Measurements from ENCODE around the gene ACP6.

- TF ChIP-seq, protein P1, sequence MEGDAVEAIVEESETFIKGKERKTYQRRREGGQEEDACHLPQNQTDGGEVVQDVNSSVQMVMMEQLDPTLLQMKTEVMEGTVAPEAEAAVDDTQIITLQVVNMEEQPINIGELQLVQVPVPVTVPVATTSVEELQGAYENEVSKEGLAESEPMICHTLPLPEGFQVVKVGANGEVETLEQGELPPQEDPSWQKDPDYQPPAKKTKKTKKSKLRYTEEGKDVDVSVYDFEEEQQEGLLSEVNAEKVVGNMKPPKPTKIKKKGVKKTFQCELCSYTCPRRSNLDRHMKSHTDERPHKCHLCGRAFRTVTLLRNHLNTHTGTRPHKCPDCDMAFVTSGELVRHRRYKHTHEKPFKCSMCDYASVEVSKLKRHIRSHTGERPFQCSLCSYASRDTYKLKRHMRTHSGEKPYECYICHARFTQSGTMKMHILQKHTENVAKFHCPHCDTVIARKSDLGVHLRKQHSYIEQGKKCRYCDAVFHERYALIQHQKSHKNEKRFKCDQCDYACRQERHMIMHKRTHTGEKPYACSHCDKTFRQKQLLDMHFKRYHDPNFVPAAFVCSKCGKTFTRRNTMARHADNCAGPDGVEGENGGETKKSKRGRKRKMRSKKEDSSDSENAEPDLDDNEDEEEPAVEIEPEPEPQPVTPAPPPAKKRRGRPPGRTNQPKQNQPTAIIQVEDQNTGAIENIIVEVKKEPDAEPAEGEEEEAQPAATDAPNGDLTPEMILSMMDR (IDR thresholded peaks at IDR 0.05) = no peak
- no peak for TF ChIP-seq POLR2A (IDR thresholded peaks at IDR 0.05)
Observed at GRCh38 chr1:147619741-147620140, 50.6 kb downstream of the ACP6 start.
